ENCODE data around the gene ABCG8. TPM values are rescaled to one million over a fixed set of nuclear protein-coding genes. Genes with fewer than 3 reads are reported as not detected.

ABCG8 gene
- total and polyA plus RNA-seq, 9 of the 15 experiments (the other 6 are each of a cell fraction or from before 2014, with no cell fraction given) = not detected

GRCh38 chr2:43832457-43832856, 6.3 kb upstream of the ABCG8 start:
- ATAC-seq (no peak; the same call in 2 of the 3 replicates), DNase-seq (ENCODE audit: extremely low read depth in 1 of 4, low spot score in 3 of 4) (no peak), FAIRE-seq (peak; percentile 35)
- Histone ChIP-seq H2AFZ (ENCODE audit: low read depth, low read length) (no peak overlapping the region), H4K20me1 (replicated peaks; ENCODE audit: control insufficient read depth, insufficient read depth, low read length) (no peaks in the 10 kb centered on the region), H3K9ac (ENCODE audit: insufficient read depth in 1 of 2, low read depth in 2 of 2, low read length in 2 of 2) (no peak overlapping the region), H3K27me3 (ENCODE audit: control insufficient read depth in 2 of 2, insufficient read depth in 2 of 2, low read length in 2 of 2) (peaks cover 22 to 31% of the 10 kb centered on the region in 2 experiments; a peak in 4 of 5 replicates), H3K36me3 (ENCODE audit: control insufficient read depth, insufficient read depth, low read length) (no peaks in the 10 kb centered on the region), H3K27ac (ENCODE audit: extremely low read depth, low read depth, low read length) (no peak overlapping the region), H3K4me1 (replicated peaks in 1 of 2; ENCODE audit: control insufficient read depth in 2 of 2, insufficient read depth in 2 of 2, low read length in 2 of 2) (peaks cover 0 to 10% of the 10 kb centered on the region in 2 experiments; a peak in 4 of 5 replicates), H3K9me1 (ENCODE audit: control insufficient read depth, insufficient read depth, low read length) (no peaks in the 10 kb centered on the region), H3K4me2 (ENCODE audit: insufficient read depth, low read length) (no peak overlapping the region), H3K9me3 (replicated peaks; ENCODE audit: control insufficient read depth, insufficient read depth, low read depth, low read length) (no peaks in the 10 kb centered on the region), H3K79me2 (ENCODE audit: control insufficient read depth, insufficient read depth, low read length) (no peaks in the 10 kb centered on the region), H3K4me3 (no peak overlapping the region)
- intact Hi-C loops (cut with micrococcal nuclease) = no loop called here
- WGBS (ENCODE audit: insufficient coverage, low coverage, missing lambda C conversion rate) = 19% methylated on average over 3 of the region's 3 CpGs
- POLR2A ChIA-PET = interaction anchor here (1.1 kb wide), 1 partner anchor 14 kb away, joined by 5 read pairs; no protein-coding TSS in a partner anchor
- no TSS peak for BruUV-seq (replicated peaks)
- CTCF ChIA-PET (ENCODE audit: low intra/inter-chr PET ratio) = no interaction called here
- TF ChIP-seq ZNF174 (CRISPR knock-in tag; IDR thresholded peaks at IDR 0.05) (no peak), MAFF (IDR thresholded peaks at IDR 0.05; ENCODE audit: low read length) (peak; percentile 81), CEBPZ (IDR thresholded peaks at IDR 0.05; ENCODE audit: borderline replicate concordance, low read depth, low read length) (no peak), KDM1A (IDR thresholded peaks at IDR 0.05) (no peak), MAFG (tag; conservative IDR thresholded peaks at IDR 0.05) (peak; percentile 83), ZNF316 (IDR thresholded peaks at IDR 0.05) (peak; percentile 91), ZKSCAN8 (CRISPR knock-in tag; IDR thresholded peaks at IDR 0.05) (no peak), BRD4 (IDR thresholded peaks at IDR 0.05) (no peak), MAFK (IDR thresholded peaks at IDR 0.05; ENCODE audit: low read length) (peak; percentile 73), RFX5 (IDR thresholded peaks at IDR 0.05; ENCODE audit: low read depth, low read length) (no peak), C11orf30 (IDR thresholded peaks at IDR 0.05; ENCODE audit: low read depth) (peak; percentile 89), NR2C2 (CRISPR knock-in tag; IDR thresholded peaks at IDR 0.05) (no peak), NR2C2 (tag; IDR thresholded peaks at IDR 0.05) (no peak)
- TF ChIP-seq, protein P1, sequence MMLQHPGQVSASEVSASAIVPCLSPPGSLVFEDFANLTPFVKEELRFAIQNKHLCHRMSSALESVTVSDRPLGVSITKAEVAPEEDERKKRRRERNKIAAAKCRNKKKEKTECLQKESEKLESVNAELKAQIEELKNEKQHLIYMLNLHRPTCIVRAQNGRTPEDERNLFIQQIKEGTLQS (IDR thresholded peaks at IDR 0.05) = no peak
- TF ChIP-seq, protein P1 (CRISPR knock-in tag; conservative IDR thresholded peaks at IDR 0.05) = no peak
- in situ Hi-C loops (cut with MboI) = no loop called here

Data from K562 (cell line).